Measurements from ENCODE around the gene POLN.
"Not testable (repeated sequence)": the region's sequence is repeated elsewhere in the genome, so short reads cannot be mapped to it uniquely, and the experiment has no call there.

POLN gene

GRCh38 chr4:2276581-2277325, 34.8 kb upstream of the POLN start:
- H3K27ac ChIP-seq, result no peak overlapping the region
- H3K4me3 ChIP-seq, result no peak overlapping the region

- H3K4me3 ChIP-seq, result no peak overlapping the region
- H3K27ac ChIP-seq, result no peak overlapping the region
These were observed 33.8 kb upstream of the POLN start for GRCh38 chr4:2275546-2276251.

- not testable (repeated sequence) for H3K4me3 ChIP-seq, H3K27ac ChIP-seq
These were observed 33.1 kb upstream of the POLN start for GRCh38 chr4:2275044-2275397.

GRCh38 chr4:2274320-2275043, 32.6 kb upstream of the POLN start:
- no peak overlapping the region for H3K27ac ChIP-seq
- H3K4me3 ChIP-seq, result no peak overlapping the region

GRCh38 chr4:2273657-2274319, 31.9 kb upstream of the POLN start:
- H3K4me3 ChIP-seq, result no peak overlapping the region
- no peak overlapping the region for H3K27ac ChIP-seq

- Histone ChIP-seq H3K27ac (no peak overlapping the region), H3K4me3 (no peak overlapping the region)
These were observed 31.3 kb upstream of the POLN start for GRCh38 chr4:2273221-2273620.

- Histone ChIP-seq H3K4me3 (no peak overlapping the region), H3K27ac (no peak overlapping the region)
These were observed 30.9 kb upstream of the POLN start for GRCh38 chr4:2272828-2273120.

GRCh38 chr4:2272026-2272827, 30.3 kb upstream of the POLN start:
- no peak overlapping the region for H3K4me3 ChIP-seq
- H3K27ac ChIP-seq, result no peak overlapping the region

- Histone ChIP-seq H3K4me3 (no peak overlapping the region), H3K27ac (no peak overlapping the region)
These were observed 29.5 kb upstream of the POLN start for GRCh38 chr4:2271279-2272025.

- no peak overlapping the region for H3K27ac ChIP-seq
- H3K4me3 ChIP-seq, result no peak overlapping the region
These were observed 28.6 kb upstream of the POLN start for GRCh38 chr4:2270341-2271165.

- H3K4me3 ChIP-seq, result no peak overlapping the region
- H3K27ac ChIP-seq, result no peak overlapping the region
These were observed 27.8 kb upstream of the POLN start for GRCh38 chr4:2269618-2270163.

- no peak overlapping the region for H3K4me3 ChIP-seq
- no peak overlapping the region for H3K27ac ChIP-seq
These were observed 27.2 kb upstream of the POLN start for GRCh38 chr4:2269206-2269531.

GRCh38 chr4:2268357-2269205, 26.7 kb upstream of the POLN start:
- no peak overlapping the region for H3K4me3 ChIP-seq

GRCh38 chr4:2267841-2268240, 25.9 kb upstream of the POLN start:
- Histone ChIP-seq H3K27ac (no peak overlapping the region), H3K4me3 (no peak overlapping the region)

More at GRCh38 chr4:2268357-2269205, 26.7 kb upstream of the POLN start:
- no peak overlapping the region for H3K27ac ChIP-seq

GRCh38 chr4:2267320-2267811, 25.4 kb upstream of the POLN start:
- no peak overlapping the region for H3K4me3 ChIP-seq
- peak overlapping the region in 1 of 21 experiments; percentile 55 for H3K27ac ChIP-seq

- Histone ChIP-seq H3K27ac (peak overlapping the region in 3 of 21 experiments; percentile 19 to 55 (median 29)), H3K4me3 (no peak overlapping the region)
These were observed 24.9 kb upstream of the POLN start for GRCh38 chr4:2266821-2267220.

GRCh38 chr4:2266181-2266580, 24.3 kb upstream of the POLN start:
- H3K4me3 ChIP-seq, result no peak overlapping the region
- peak overlapping the region in 9 of 21 experiments; percentile 4 to 55 (median 28) for H3K27ac ChIP-seq

Data from skin epidermis (tissue), 12 donors.